NAMALWA (cell line): Measurements from ENCODE around the gene NINJ2.

Experiments
- DNase-seq: peaks from one replicate; pipeline ENCODE4 v3.0.0-alpha.2; 2015; ENCODE audit warnings: low spot score

NINJ2 gene

GRCh38 chr12:613996-614395 lies 49.2 kb downstream of the NINJ2 start:
- no peak for DNase-seq

GRCh38 chr12:612886-613285 lies 50.4 kb downstream of the NINJ2 start:
- no peak for DNase-seq

- no peak for DNase-seq
These were observed 51.0 kb downstream of the NINJ2 start for GRCh38 chr12:612293-612692.

- DNase-seq, result no peak
These were observed 51.5 kb downstream of the NINJ2 start for GRCh38 chr12:611721-612120.

GRCh38 chr12:608921-609320 lies 54.3 kb downstream of the NINJ2 start:
- no peak for DNase-seq

- DNase-seq, result no peak
These were observed 54.8 kb downstream of the NINJ2 start for GRCh38 chr12:608413-608812.

- no peak for DNase-seq
These were observed 55.7 kb downstream of the NINJ2 start for GRCh38 chr12:607541-608001.

GRCh38 chr12:604956-605355 lies 58.3 kb downstream of the NINJ2 start:
- no peak for DNase-seq

- DNase-seq, result no peak
These were observed 60.6 kb downstream of the NINJ2 start for GRCh38 chr12:602700-603068.

- no peak for DNase-seq
These were observed 61.1 kb downstream of the NINJ2 start for GRCh38 chr12:601976-602699.

- no peak for DNase-seq
These were observed 63.5 kb downstream of the NINJ2 start for GRCh38 chr12:599756-600155.

GRCh38 chr12:597926-598568 lies 65.2 kb downstream of the NINJ2 start:
- DNase-seq, result no peak

GRCh38 chr12:593396-594270 lies 69.6 kb downstream of the NINJ2 start:
- DNase-seq, result no peak

GRCh38 chr12:592024-592505 lies 71.2 kb downstream of the NINJ2 start:
- DNase-seq, result no peak

GRCh38 chr12:591167-592023 lies 71.8 kb downstream of the NINJ2 start:
- DNase-seq, result peak; percentile 76

GRCh38 chr12:590206-590750 lies 73.0 kb downstream of the NINJ2 start:
- no peak for DNase-seq

- DNase-seq, result no peak
These were observed 74.6 kb downstream of the NINJ2 start for GRCh38 chr12:588646-589045.

- DNase-seq, result no peak
These were observed 75.3 kb downstream of the NINJ2 start for GRCh38 chr12:588024-588322.

GRCh38 chr12:587132-588023 lies 75.9 kb downstream of the NINJ2 start:
- DNase-seq, result no peak

GRCh38 chr12:586318-587071 lies 76.8 kb downstream of the NINJ2 start:
- DNase-seq, result no peak
